Keratinocyte (primary cell): ENCODE measurements around the gene ATG10.

Experiments
- EZH2 ChIP-seq: IDR thresholded peaks from one replicate; pipeline ENCODE4 v1.6.1; 2012; ENCODE audit warnings: inconsistent platforms, mild to moderate bottlenecking, low read length, moderate library complexity
- TF ChIP-seq, protein P1 (sequence below), 3 experiments: IDR thresholded peaks in 1 of 3; conservative IDR thresholded peaks in 1 of 3; optimal IDR thresholded peaks in 1 of 3; 2 replicates in 2 of 3; 3 replicates in 1 of 3; pipeline versions ENCODE3 to v1.5.1; 2011; ENCODE audit warnings: low read length in 3 of 3, mild to moderate bottlenecking in 3 of 3, moderate library complexity in 2 of 3, control low read depth in 1 of 3, inconsistent platforms in 1 of 3; ENCODE audit not compliant: insufficient read depth in 2 of 3; ENCODE audit errors: extremely low read depth in 1 of 3

GRCh38 chr5:82054004-82054710 is 82.3 kb downstream of the ATG10 start:
- TF ChIP-seq, protein P1, sequence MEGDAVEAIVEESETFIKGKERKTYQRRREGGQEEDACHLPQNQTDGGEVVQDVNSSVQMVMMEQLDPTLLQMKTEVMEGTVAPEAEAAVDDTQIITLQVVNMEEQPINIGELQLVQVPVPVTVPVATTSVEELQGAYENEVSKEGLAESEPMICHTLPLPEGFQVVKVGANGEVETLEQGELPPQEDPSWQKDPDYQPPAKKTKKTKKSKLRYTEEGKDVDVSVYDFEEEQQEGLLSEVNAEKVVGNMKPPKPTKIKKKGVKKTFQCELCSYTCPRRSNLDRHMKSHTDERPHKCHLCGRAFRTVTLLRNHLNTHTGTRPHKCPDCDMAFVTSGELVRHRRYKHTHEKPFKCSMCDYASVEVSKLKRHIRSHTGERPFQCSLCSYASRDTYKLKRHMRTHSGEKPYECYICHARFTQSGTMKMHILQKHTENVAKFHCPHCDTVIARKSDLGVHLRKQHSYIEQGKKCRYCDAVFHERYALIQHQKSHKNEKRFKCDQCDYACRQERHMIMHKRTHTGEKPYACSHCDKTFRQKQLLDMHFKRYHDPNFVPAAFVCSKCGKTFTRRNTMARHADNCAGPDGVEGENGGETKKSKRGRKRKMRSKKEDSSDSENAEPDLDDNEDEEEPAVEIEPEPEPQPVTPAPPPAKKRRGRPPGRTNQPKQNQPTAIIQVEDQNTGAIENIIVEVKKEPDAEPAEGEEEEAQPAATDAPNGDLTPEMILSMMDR (optimal IDR thresholded peaks at IDR 0.05 in 1 of 3, IDR thresholded peaks at IDR 0.05 in 1 of 3, conservative IDR thresholded peaks at IDR 0.05 in 1 of 3; ENCODE audit: extremely low read depth in 1 of 3, insufficient read depth in 2 of 3, low read length in 3 of 3): no peak
- TF ChIP-seq EZH2: no peak
